ENCODE data around the gene MYO3B.

Gene MYO3B

DNA sequence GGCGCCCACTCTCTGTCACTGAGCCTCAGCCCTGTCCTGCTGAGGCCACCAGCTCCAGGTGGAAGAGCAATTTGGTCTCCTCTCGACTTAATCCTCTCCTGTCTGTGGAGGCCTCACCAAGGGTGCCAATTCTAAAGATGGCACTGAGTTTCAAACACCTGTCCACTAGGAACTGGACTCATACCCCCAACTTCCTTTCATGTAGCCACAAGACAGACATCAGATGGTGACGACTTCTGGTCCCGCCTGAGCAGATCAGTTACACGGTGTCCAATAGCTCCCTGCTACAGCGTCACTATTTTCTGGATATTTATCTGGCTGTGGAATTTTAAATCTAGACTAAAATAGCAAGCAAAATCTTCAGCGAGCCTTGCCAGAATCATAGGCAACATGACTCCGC, 512.7 kb downstream of the MYO3B start:
- no peak overlapping the region for H3K27ac ChIP-seq (ENCODE audit: low read depth, low read length)
- H3K79me2 ChIP-seq (ENCODE audit: insufficient read depth, low read length) = no peaks in the 10 kb centered on the region
- no peak overlapping the region for H2AFZ ChIP-seq (ENCODE audit: low read depth, low read length, severe bottlenecking)
- no peaks in the 10 kb centered on the region for H3K9me2 ChIP-seq (replicated peaks; ENCODE audit: insufficient read depth, low read length)
- H3K36me3 ChIP-seq (ENCODE audit: low read length) = no peaks in the 10 kb centered on the region
- TF ChIP-seq EZH2phosphoT487 (conservative IDR thresholded peaks at IDR 0.05; ENCODE audit: low read length) = no peak
- TF ChIP-seq, protein P1, sequence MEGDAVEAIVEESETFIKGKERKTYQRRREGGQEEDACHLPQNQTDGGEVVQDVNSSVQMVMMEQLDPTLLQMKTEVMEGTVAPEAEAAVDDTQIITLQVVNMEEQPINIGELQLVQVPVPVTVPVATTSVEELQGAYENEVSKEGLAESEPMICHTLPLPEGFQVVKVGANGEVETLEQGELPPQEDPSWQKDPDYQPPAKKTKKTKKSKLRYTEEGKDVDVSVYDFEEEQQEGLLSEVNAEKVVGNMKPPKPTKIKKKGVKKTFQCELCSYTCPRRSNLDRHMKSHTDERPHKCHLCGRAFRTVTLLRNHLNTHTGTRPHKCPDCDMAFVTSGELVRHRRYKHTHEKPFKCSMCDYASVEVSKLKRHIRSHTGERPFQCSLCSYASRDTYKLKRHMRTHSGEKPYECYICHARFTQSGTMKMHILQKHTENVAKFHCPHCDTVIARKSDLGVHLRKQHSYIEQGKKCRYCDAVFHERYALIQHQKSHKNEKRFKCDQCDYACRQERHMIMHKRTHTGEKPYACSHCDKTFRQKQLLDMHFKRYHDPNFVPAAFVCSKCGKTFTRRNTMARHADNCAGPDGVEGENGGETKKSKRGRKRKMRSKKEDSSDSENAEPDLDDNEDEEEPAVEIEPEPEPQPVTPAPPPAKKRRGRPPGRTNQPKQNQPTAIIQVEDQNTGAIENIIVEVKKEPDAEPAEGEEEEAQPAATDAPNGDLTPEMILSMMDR (IDR thresholded peaks at IDR 0.05; ENCODE audit: insufficient read depth, low read length, poor library complexity, severe bottlenecking) = no peak
- H3K4me2 ChIP-seq (ENCODE audit: low read depth, low read length, poor library complexity, severe bottlenecking) = no peak overlapping the region
- no peak overlapping the region for H3K9ac ChIP-seq (ENCODE audit: low read length)
- H3K27me3 ChIP-seq (ENCODE audit: low read length) = no peaks in the 10 kb centered on the region
- no peaks in the 10 kb centered on the region for H3F3A ChIP-seq (ENCODE audit: insufficient read depth)
- H4K20me1 ChIP-seq (ENCODE audit: low read depth, low read length) = no peaks in the 10 kb centered on the region
- no peak overlapping the region for H3K4me3 ChIP-seq (ENCODE audit: insufficient read depth, low read length, poor library complexity, severe bottlenecking)
- no peaks in the 10 kb centered on the region for H3K9me3 ChIP-seq (ENCODE audit: insufficient read depth, low read length)

DNA sequence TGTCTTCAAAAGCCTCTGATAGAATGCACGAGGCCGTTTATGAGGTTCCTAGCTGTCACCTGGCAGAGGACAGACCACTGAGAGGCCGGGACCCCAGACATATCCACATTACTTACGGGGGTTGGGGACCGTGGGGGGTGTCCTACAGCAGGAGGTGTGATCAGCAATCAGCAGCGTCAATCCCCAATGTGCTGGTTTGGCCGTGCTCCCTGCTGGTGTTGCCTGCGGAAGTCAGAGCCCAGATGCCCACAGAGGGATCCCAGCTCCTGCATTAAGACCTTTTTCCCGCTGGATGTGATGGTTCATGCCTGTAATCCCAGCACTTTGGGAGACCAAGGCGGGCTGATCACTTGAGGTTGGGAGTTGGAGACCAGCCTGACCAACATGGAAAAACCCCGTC, 516.4 kb downstream of the MYO3B start:
- no peaks in the 10 kb centered on the region for H4K20me1 ChIP-seq (ENCODE audit: low read depth, low read length)
- H3K4me3 ChIP-seq (ENCODE audit: insufficient read depth, low read length, poor library complexity, severe bottlenecking) = no peak overlapping the region
- no peak for TF ChIP-seq EZH2phosphoT487 (conservative IDR thresholded peaks at IDR 0.05; ENCODE audit: low read length)
- TF ChIP-seq, protein P1 (IDR thresholded peaks at IDR 0.05; ENCODE audit: insufficient read depth, low read length, poor library complexity, severe bottlenecking) = no peak
- H3K27me3 ChIP-seq (ENCODE audit: low read length) = no peaks in the 10 kb centered on the region
- no peaks in the 10 kb centered on the region for H3K79me2 ChIP-seq (ENCODE audit: insufficient read depth, low read length)
- no peaks in the 10 kb centered on the region for H3K9me3 ChIP-seq (ENCODE audit: insufficient read depth, low read length)
- no peak overlapping the region for H3K27ac ChIP-seq (ENCODE audit: low read depth, low read length)
- no peak overlapping the region for H3K9ac ChIP-seq (ENCODE audit: low read length)
- H3K36me3 ChIP-seq (ENCODE audit: low read length) = no peaks in the 10 kb centered on the region
- H3K4me2 ChIP-seq (ENCODE audit: low read depth, low read length, poor library complexity, severe bottlenecking) = no peak overlapping the region
- H2AFZ ChIP-seq (ENCODE audit: low read depth, low read length, severe bottlenecking) = no peak overlapping the region
- H3K9me2 ChIP-seq (replicated peaks; ENCODE audit: insufficient read depth, low read length) = no peaks in the 10 kb centered on the region
- no peaks in the 10 kb centered on the region for H3F3A ChIP-seq (ENCODE audit: insufficient read depth)

DNA sequence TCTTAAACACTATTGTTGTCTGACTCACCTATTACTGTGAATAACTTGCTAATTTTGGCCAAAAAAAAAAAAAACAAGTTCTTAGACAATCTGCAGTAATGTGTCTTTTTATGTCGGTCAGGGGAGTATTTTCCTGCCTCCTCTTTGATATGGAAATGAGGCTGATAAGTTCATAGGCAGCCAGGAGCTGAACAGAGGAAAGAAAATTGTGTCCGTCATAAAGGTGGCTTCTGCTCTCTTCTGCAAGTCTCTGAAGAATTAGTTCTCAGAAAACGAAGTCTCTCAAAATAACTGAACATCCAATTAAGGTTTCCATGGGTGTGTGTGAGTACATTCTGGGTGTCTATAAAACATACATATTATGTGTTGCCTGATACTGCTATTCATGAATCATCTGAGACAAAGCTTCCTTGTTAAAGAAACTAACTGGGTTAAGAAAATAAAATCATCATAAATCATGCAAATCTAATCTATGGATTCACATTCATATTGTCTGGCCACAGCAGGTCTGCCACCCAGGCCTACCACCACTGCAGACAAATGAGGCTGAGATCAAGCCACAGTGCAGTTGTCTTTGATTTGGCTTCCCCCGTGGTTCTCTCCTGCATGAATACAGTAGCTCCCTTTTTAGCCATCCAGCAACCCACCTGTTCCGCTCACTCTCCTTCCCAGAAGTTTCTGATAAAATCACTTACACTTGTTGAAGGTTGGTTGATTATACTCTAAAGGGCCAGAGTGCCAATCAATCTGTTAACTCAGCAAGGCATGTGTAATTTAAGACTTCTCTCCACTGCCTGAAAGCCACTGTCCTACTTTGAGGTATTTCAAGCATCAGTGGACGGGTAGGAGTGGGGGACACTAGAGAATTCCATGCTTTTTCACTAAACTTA, 517.8 kb downstream of the MYO3B start:
- Histone ChIP-seq H3K27ac (ENCODE audit: low read depth, low read length) (no peak overlapping the region), H2AFZ (ENCODE audit: low read depth, low read length, severe bottlenecking) (no peak overlapping the region), H4K20me1 (ENCODE audit: low read depth, low read length) (no peaks in the 10 kb centered on the region), H3F3A (ENCODE audit: insufficient read depth) (no peaks in the 10 kb centered on the region), H3K27me3 (ENCODE audit: low read length) (no peaks in the 10 kb centered on the region), H3K4me2 (ENCODE audit: low read depth, low read length, poor library complexity, severe bottlenecking) (no peak overlapping the region), H3K9me2 (replicated peaks; ENCODE audit: insufficient read depth, low read length) (no peaks in the 10 kb centered on the region), H3K4me3 (ENCODE audit: insufficient read depth, low read length, poor library complexity, severe bottlenecking) (no peak overlapping the region), H3K79me2 (ENCODE audit: insufficient read depth, low read length) (no peaks in the 10 kb centered on the region), H3K36me3 (ENCODE audit: low read length) (no peaks in the 10 kb centered on the region), H3K9me3 (ENCODE audit: insufficient read depth, low read length) (no peaks in the 10 kb centered on the region), H3K9ac (ENCODE audit: low read length) (no peak overlapping the region)
- no peak for TF ChIP-seq EZH2phosphoT487 (conservative IDR thresholded peaks at IDR 0.05; ENCODE audit: low read length)
- TF ChIP-seq, protein P1 (IDR thresholded peaks at IDR 0.05; ENCODE audit: insufficient read depth, low read length, poor library complexity, severe bottlenecking) = no peak

Data from SU-DHL-6 (cell line).